CD4-positive, CD25-positive, alpha-beta regulatory T cell (primary cell): ENCODE measurements around the gene IFITM2. TPM values are rescaled to one million over a fixed set of nuclear protein-coding genes. Genes with fewer than 3 reads are reported as not detected.

Source experiments
- ATAC-seq, 2 donors: fragments of 150-1000 bp; cut with Tn5 transposase; one replicate each; pipeline ENCODE4 v1.10.0; 2021; ENCODE audit warnings: low read depth in 2 of 2, moderate number of reproducible peaks in 2 of 2, moderate library complexity in 1 of 2
- DNase-seq, 3 donors: peaks; one replicate each; pipeline versions ENCODE4 v3.0.0 to v3.0.0-alpha.2; 2012 to 2022; ENCODE audit warnings: mixed read lengths in 1 of 3
- H3K27ac ChIP-seq: one replicate; pipeline ENCODE4 v1.7.0; 2013; ENCODE audit warnings: mild to moderate bottlenecking, low read length; ENCODE audit not compliant: insufficient read depth, poor library complexity, severe bottlenecking
- H3K27me3 ChIP-seq: one replicate; pipeline ENCODE4 v1.7.0; 2013; ENCODE audit warnings: low read length; ENCODE audit not compliant: control insufficient read depth, insufficient read depth
- H3K36me3 ChIP-seq: one replicate; pipeline ENCODE4 v1.7.0; 2013; ENCODE audit warnings: mild to moderate bottlenecking, low read length, moderate library complexity; ENCODE audit not compliant: control insufficient read depth, insufficient read depth
- H3K4me1 ChIP-seq: 2 replicates; pipeline ENCODE4 v1.7.0; 2013; ENCODE audit warnings: mild to moderate bottlenecking, low read length; ENCODE audit not compliant: insufficient read depth, control insufficient read depth, poor library complexity, severe bottlenecking
- H3K4me3 ChIP-seq: one replicate; pipeline ENCODE4 v1.7.0; 2013; ENCODE audit warnings: low read depth, mild to moderate bottlenecking, low read length, moderate library complexity
- H3K9me3 ChIP-seq, 2 experiments: 1 replicate in 1 of 2; 2 replicates in 1 of 2; pipeline ENCODE4 v1.7.0; 2013; ENCODE audit warnings: low read length in 2 of 2, mild to moderate bottlenecking in 1 of 2, moderate library complexity in 1 of 2; ENCODE audit not compliant: control insufficient read depth in 2 of 2
- H3K27ac Mint-ChIP-seq, 3 donors: one replicate each; pipeline ENCODE4 v1.8.0; 2020 to 2022; ENCODE audit warnings: mild to moderate bottlenecking in 3 of 3, mixed read lengths in 3 of 3, moderate library complexity in 2 of 3
- H3K27me3 Mint-ChIP-seq: one replicate; pipeline ENCODE4 v1.8.0; 2022; ENCODE audit warnings: mild to moderate bottlenecking, mixed read lengths
- H3K36me3 Mint-ChIP-seq: one replicate; pipeline ENCODE4 v1.8.0; 2020; ENCODE audit warnings: mixed read lengths
- H3K4me1 Mint-ChIP-seq, 4 donors: one replicate each; pipeline ENCODE4 v1.8.0; 2020 to 2022; ENCODE audit warnings: mixed read lengths in 4 of 4, mild to moderate bottlenecking in 1 of 4
- H3K4me3 Mint-ChIP-seq, 4 donors: one replicate each; pipeline ENCODE4 v1.8.0; 2020 to 2022; ENCODE audit warnings: mild to moderate bottlenecking in 4 of 4, mixed read lengths in 4 of 4, moderate library complexity in 3 of 4
- H3K9me3 Mint-ChIP-seq, 7 donors: one replicate each; pipeline ENCODE4 v1.8.0; 2020 to 2022; ENCODE audit warnings: mixed read lengths in 7 of 7, mild to moderate bottlenecking in 3 of 7, moderate library complexity in 2 of 7
- polyA plus RNA-seq, 4 donors: library from polyadenylated mRNA; unstranded; fragments of 300-500 nt; fragmentation: Illumina TruSeq; gene quantifications; one replicate each; pipeline ENCODE4 v1.2.3, GENCODE V29; 2021
- total RNA-seq: library from RNA; stranded (reverse); gene quantifications from one replicate; pipeline ENCODE4 v1.2.3, GENCODE V29; 2022

Gene IFITM2
- total and polyA plus RNA-seq, 5 donors from 2014 or later, result 376 to 2,097 (median 1,834) TPM

DNA sequence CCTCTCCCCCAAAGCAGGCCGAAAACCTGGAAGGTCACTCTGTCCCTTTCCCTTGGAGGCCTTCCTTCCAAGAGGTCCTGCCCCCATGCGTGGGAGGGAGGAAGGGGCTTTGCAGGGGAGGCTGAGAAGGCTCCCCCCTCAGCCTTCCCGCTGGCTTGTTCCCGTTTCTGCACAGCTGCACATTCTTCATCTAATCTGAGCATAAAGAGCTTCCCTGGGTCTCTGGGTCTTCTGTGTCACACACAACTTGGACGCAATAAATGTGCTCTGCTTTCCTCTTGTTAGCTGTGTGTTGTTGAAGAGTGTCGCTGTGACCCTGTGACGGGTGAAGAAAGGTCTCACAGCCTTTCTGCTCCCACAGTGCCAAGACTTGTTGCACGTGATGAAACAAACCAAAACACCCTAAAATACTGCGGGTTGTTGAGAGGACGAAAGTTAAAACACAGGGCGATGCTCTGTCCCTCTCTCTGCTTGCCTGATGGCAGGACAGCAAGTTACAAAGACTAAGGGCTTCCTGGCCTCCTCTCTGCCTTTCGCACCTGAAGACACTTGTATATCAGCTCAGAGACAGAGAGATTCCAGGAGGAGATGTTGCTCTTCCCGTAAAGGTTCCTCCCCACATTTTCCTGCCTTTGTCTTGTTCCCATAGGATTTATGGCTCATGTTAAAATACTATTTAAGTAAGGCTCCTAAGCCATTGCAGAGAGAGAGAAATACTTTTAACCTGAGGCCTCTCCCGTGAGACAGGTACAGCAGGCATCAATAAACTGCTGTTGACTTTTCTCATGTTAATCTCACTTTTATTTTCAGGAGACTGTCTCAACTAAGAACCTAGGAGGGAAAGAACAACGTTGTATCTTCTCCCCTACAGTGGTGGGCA lies 28.4 kb downstream of the IFITM2 start:
- no peak overlapping the region for H3K27ac ChIP-seq
- Mint-ChIP-seq H3K36me3 (no peaks in the 10 kb centered on the region), H3K9me3 (no peaks in the 10 kb centered on the region), H3K27ac (peak overlapping the region; percentile 59 to 90 (median 64)), H3K27me3 (peaks cover 10% of the 10 kb centered on the region), H3K4me3 (no peak overlapping the region), H3K4me1 (peaks cover 0 to 31% (median 20%) of the 10 kb centered on the region in 4 donors)
- no peaks in the 10 kb centered on the region for H3K36me3 ChIP-seq
- no peaks in the 10 kb centered on the region for H3K27me3 ChIP-seq
- no peak for ATAC-seq
- DNase-seq, result no peak
- peaks cover 4% of the 10 kb centered on the region for H3K4me1 ChIP-seq
- no peaks in the 10 kb centered on the region for H3K9me3 ChIP-seq
- H3K4me3 ChIP-seq, result no peak overlapping the region

DNA sequence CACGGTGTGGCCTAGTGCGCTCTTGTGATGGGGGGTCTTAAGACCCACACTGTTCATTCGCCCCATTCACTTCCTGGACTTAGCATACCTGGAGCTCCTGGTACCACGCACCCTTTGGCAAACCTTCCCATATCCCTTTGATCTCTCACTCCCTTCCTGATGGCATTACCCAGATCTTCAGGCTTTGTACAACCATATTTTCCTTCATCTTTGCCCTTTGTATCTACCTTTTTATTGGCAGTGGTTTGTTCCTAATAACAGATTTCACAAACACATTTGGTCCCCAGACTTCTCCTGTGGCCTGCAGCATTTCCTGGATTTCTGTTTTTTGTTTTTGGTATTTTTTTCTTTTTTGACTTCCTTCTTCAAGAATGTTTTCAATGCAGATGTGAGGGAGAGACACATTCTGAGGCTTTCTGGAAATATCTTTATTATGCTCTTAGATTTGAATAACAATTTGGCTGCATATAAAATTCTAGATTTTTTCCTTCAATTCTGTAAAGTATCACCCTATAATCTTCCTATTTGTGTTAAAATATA lies 29.1 kb downstream of the IFITM2 start:
- Histone ChIP-seq H3K9me3 (no peaks in the 10 kb centered on the region), H3K27ac (no peak overlapping the region), H3K4me1 (no peaks in the 10 kb centered on the region), H3K27me3 (no peaks in the 10 kb centered on the region), H3K36me3 (no peaks in the 10 kb centered on the region), H3K4me3 (no peak overlapping the region)
- H3K36me3 Mint-ChIP-seq, result no peaks in the 10 kb centered on the region
- H3K27me3 Mint-ChIP-seq, result peaks cover 10% of the 10 kb centered on the region
- H3K9me3 Mint-ChIP-seq, result no peaks in the 10 kb centered on the region
- peak overlapping the region; percentile 13 to 90 (median 59) for H3K27ac Mint-ChIP-seq
- no peak for DNase-seq
- H3K4me1 Mint-ChIP-seq, result peaks cover 0 to 27% (median 18%) of the 10 kb centered on the region in 4 donors
- ATAC-seq, result no peak
- H3K4me3 Mint-ChIP-seq, result no peak overlapping the region

DNA sequence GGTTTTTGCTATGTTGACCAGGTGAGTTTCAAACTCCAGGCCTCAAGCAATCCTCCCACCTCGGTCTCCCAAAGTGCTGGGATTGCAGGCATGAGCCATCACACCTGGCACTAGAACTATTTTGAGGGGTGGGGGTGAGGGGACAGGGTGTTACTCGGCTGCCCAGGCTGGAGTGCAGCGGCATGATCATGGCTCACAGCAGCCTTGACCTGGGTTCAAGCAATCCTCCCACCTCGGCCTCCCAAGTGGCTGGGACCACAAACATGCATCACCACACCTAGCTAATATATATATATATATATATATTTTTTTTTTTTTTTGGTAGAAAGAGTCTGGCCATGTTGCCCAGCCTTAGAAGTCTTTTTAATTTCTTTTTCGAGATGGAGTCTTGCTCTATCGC lies 30.1 kb downstream of the IFITM2 start:
- Mint-ChIP-seq H3K27ac (no peak overlapping the region), H3K27me3 (peaks cover 14% of the 10 kb centered on the region), H3K36me3 (no peaks in the 10 kb centered on the region), H3K4me1 (peaks cover 0 to 25% (median 16%) of the 10 kb centered on the region in 4 donors), H3K4me3 (no peak overlapping the region), H3K9me3 (no peaks in the 10 kb centered on the region)
- Histone ChIP-seq H3K27me3 (no peaks in the 10 kb centered on the region), H3K36me3 (no peaks in the 10 kb centered on the region), H3K4me3 (no peak overlapping the region), H3K4me1 (no peaks in the 10 kb centered on the region), H3K9me3 (no peaks in the 10 kb centered on the region), H3K27ac (no peak overlapping the region)
- no peak for DNase-seq
- no peak for ATAC-seq

DNA sequence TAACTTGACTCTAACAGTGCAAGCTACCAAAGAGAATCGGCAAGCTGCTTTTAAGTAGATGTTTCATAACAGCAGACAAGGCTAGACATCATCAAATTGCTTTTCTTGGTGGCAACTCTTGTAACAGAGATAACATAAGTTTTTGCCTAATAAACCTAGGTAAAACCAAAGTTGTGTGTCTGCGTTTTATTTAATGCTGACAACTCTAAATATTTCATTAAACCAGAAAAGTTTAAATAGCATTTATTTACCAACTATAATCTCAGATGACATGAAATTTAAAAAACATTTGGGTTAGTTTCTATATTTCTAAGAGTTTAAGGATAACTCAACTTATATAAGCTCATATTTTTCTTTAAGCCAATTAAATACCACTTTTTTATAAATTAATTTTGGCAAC lies 32.3 kb downstream of the IFITM2 start:
- Mint-ChIP-seq H3K4me3 (no peak overlapping the region), H3K4me1 (peaks cover 0 to 25% (median 14%) of the 10 kb centered on the region in 4 donors), H3K27ac (no peak overlapping the region), H3K27me3 (peaks cover 14% of the 10 kb centered on the region), H3K9me3 (no peaks in the 10 kb centered on the region), H3K36me3 (no peaks in the 10 kb centered on the region)
- Histone ChIP-seq H3K9me3 (no peaks in the 10 kb centered on the region), H3K4me3 (no peak overlapping the region), H3K4me1 (no peaks in the 10 kb centered on the region), H3K27me3 (no peaks in the 10 kb centered on the region), H3K36me3 (no peaks in the 10 kb centered on the region), H3K27ac (no peak overlapping the region)
- DNase-seq (no peak), ATAC-seq (no peak)

GRCh38 chr11:340539-341512 lies 33.2 kb downstream of the IFITM2 start:
- Mint-ChIP-seq H3K4me1 (peaks cover 0 to 23% (median 14%) of the 10 kb centered on the region in 4 donors), H3K27ac (peak overlapping the region in 2 of 3 donors; percentile 26 to 64), H3K9me3 (no peaks in the 10 kb centered on the region), H3K4me3 (no peak overlapping the region), H3K36me3 (no peaks in the 10 kb centered on the region), H3K27me3 (peaks cover 14% of the 10 kb centered on the region)
- H3K4me1 ChIP-seq, result no peaks in the 10 kb centered on the region
- H3K4me3 ChIP-seq, result no peak overlapping the region
- H3K27me3 ChIP-seq, result no peaks in the 10 kb centered on the region
- no peaks in the 10 kb centered on the region for H3K9me3 ChIP-seq
- no peak overlapping the region for H3K27ac ChIP-seq
- ATAC-seq (no peak), DNase-seq (no peak)
- H3K36me3 ChIP-seq, result no peaks in the 10 kb centered on the region

- Histone ChIP-seq H3K9me3 (no peaks in the 10 kb centered on the region), H3K27ac (no peak overlapping the region), H3K27me3 (no peaks in the 10 kb centered on the region), H3K36me3 (no peaks in the 10 kb centered on the region), H3K4me1 (no peaks in the 10 kb centered on the region), H3K4me3 (no peak overlapping the region)
- H3K4me3 Mint-ChIP-seq, result no peak overlapping the region
- peaks cover 0 to 12% (median 8%) of the 10 kb centered on the region in 4 donors for H3K4me1 Mint-ChIP-seq
- no peak for ATAC-seq
- no peak for DNase-seq
- no peaks in the 10 kb centered on the region for H3K9me3 Mint-ChIP-seq
- H3K36me3 Mint-ChIP-seq, result no peaks in the 10 kb centered on the region
- H3K27me3 Mint-ChIP-seq, result peaks cover 10% of the 10 kb centered on the region
- peak overlapping the region; percentile 9 to 63 (median 33) for H3K27ac Mint-ChIP-seq
These were observed 34.7 kb downstream of the IFITM2 start for GRCh38 chr11:342328-342727.

DNA sequence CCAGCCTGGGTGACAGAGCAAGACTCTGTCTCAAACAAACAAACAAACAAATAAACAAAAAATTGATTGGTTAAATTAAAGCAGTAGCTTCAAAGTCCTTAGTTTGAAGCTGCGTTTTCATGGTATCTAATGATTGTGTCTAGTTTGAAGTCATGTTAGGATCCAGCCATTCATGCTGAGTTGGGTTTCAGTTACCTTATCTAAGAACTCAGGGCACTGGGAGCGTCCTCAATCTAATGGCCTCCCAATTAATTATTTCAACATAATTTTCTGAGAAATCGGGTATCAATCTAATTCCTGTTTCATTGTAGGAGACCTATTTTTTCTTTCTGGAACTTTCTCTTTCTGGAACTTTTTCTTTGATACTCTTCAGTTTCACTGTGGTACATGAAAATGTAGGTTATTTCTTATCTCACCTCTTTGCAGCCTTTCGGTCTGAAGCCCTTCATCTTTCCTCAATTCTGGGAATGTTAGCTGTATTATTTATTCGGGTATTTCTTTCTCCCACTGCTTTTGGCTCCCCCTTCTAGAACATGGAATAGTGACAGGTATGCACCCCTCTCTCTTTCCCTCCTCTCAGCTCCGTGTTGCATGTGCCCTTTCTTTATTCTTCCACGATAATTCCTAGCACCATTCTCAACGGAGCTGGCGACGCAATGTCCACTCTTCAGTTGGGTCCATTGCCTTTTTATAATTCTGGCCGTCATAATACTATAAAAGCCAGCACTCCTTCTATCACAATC lies 37.4 kb downstream of the IFITM2 start:
- no peaks in the 10 kb centered on the region for H3K36me3 Mint-ChIP-seq
- H3K4me1 ChIP-seq, result no peaks in the 10 kb centered on the region
- H3K9me3 ChIP-seq, result no peaks in the 10 kb centered on the region
- H3K36me3 ChIP-seq, result no peaks in the 10 kb centered on the region
- DNase-seq (no peak), ATAC-seq (no peak)
- no peaks in the 10 kb centered on the region for H3K27me3 ChIP-seq
- H3K4me1 Mint-ChIP-seq, result peaks cover 0 to 10% (median 8%) of the 10 kb centered on the region in 4 donors
- H3K27me3 Mint-ChIP-seq, result peaks cover 10% of the 10 kb centered on the region
- H3K9me3 Mint-ChIP-seq, result no peaks in the 10 kb centered on the region
- H3K27ac Mint-ChIP-seq, result no peak overlapping the region
- H3K4me3 Mint-ChIP-seq, result no peak overlapping the region
- H3K4me3 ChIP-seq, result no peak overlapping the region
- no peak overlapping the region for H3K27ac ChIP-seq
